C4-2B (cell line): ENCODE data around the gene SIRPB2.

Source experiments
- H3K27ac ChIP-seq: fragments of 450-650 bp; 2 replicates; pipeline ENCODE4 v1.5.1; 2017
- ZFX ChIP-seq: fragments of 450-650 bp; IDR thresholded peaks from 2 replicates; pipeline ENCODE4 v1.6.1; 2017
- TF ChIP-seq, protein P1 (sequence below): fragments of 450-650 bp; conservative IDR thresholded peaks from 2 replicates; pipeline ENCODE4 v1.5.1; 2017; ENCODE audit warnings: mild to moderate bottlenecking

Gene SIRPB2

DNA sequence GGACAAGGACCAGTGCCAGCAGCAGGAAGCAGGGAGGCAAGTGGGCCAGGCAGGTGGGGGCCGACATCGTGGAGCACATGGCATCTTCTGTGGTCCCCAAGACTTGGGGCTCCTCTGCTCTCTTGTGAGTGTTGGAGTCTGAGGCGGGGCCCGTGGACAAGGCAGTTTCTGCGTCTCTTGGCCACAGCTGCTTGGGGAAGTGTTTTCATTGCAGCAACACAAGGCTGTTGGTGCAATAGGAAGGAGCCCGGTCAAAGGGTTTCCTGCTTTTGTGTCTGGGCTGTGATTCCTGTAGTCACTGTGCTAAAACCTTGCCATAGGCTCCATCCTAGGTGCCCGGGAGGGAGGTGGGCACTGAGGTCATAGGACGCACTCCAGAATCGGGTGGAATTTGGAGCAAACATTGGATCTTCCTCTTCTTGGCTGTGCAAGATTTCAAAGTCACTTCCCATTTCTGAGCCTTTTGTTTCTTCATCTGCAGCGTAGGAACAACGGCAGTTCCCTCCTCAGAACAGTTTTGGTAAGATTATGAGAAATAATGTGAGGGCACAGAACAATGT is at the start of gene SIRPB2:
Gene SIRPB2, minus strand, starts transcription at position 140 of the 560 bp plus-strand sequence. Its CDS starts 61 bp downstream, at position 79.
- TF ChIP-seq ZFX = no peak
- TF ChIP-seq, protein P1, sequence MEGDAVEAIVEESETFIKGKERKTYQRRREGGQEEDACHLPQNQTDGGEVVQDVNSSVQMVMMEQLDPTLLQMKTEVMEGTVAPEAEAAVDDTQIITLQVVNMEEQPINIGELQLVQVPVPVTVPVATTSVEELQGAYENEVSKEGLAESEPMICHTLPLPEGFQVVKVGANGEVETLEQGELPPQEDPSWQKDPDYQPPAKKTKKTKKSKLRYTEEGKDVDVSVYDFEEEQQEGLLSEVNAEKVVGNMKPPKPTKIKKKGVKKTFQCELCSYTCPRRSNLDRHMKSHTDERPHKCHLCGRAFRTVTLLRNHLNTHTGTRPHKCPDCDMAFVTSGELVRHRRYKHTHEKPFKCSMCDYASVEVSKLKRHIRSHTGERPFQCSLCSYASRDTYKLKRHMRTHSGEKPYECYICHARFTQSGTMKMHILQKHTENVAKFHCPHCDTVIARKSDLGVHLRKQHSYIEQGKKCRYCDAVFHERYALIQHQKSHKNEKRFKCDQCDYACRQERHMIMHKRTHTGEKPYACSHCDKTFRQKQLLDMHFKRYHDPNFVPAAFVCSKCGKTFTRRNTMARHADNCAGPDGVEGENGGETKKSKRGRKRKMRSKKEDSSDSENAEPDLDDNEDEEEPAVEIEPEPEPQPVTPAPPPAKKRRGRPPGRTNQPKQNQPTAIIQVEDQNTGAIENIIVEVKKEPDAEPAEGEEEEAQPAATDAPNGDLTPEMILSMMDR = no peak
- no peak within 1 kb of the TSS for H3K27ac ChIP-seq

DNA sequence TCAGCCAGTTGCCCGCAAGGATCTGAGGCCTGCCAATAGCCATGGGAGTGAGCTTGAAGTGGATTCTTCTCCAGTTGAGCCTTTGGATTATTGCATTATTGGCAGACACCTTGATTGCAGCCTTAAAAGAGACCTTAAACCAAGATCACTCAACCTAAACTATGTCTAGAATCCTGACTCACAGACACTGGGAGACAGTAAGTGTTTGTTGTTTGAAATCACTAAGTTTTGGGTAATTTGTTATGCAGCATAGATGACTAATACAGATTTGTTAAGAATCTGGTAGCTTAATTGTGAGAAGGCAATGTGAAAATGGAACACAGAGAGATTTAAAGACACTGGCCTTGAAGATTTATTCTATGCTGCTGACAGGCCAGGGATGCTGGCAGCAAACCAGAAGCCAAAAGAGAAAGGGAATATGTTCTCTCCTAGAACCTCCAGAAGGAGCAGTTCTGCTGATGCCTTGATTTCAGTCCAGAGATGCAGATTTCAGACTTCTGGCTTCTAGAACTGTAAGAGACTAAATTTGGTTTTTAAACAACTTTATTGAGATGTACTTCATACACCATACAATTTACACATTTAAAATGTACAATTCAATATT is 48.7 kb upstream of the SIRPB2 start:
- TF ChIP-seq ZFX = no peak
- TF ChIP-seq, protein P1 = no peak
- no peak overlapping the region for H3K27ac ChIP-seq

DNA sequence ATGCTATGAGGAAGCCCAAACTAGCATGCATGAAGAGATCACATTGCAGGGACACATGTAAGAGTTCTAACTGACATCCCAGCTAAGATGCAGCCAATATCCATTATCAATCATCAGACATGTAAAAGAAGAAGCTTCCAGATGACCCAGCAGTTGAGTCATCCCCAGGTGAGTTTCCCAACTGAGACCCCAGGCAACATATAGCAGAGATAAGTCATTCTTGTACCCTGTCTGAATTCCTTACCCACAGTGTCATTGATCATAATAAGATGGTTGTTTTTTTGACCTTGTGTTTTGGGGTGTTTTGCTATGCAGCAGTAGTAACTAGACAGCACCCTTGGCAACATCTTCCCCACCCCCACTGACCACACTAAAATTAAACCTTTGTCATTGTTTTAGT is 47.4 kb upstream of the SIRPB2 start:
- TF ChIP-seq, protein P1 = no peak
- no peak for TF ChIP-seq ZFX
- H3K27ac ChIP-seq = no peak overlapping the region

DNA sequence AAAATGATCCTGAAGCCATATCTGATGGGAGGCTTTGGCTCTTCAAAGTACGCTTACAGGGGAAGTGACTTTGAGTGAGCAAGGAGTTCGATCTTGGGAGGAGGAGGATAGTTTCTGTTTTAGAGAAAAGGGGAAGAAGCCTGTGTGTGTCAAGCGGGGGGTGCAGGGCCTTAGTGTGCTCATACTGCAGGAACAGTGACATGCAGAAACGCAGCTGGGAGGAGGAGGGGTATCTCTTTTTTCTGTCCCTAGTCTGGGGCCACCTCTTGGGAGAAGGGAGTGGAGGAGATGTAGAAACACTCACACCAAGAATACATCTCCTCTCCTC is 46.5 kb upstream of the SIRPB2 start:
- TF ChIP-seq ZFX = no peak
- TF ChIP-seq, protein P1 = no peak
- no peak overlapping the region for H3K27ac ChIP-seq

DNA sequence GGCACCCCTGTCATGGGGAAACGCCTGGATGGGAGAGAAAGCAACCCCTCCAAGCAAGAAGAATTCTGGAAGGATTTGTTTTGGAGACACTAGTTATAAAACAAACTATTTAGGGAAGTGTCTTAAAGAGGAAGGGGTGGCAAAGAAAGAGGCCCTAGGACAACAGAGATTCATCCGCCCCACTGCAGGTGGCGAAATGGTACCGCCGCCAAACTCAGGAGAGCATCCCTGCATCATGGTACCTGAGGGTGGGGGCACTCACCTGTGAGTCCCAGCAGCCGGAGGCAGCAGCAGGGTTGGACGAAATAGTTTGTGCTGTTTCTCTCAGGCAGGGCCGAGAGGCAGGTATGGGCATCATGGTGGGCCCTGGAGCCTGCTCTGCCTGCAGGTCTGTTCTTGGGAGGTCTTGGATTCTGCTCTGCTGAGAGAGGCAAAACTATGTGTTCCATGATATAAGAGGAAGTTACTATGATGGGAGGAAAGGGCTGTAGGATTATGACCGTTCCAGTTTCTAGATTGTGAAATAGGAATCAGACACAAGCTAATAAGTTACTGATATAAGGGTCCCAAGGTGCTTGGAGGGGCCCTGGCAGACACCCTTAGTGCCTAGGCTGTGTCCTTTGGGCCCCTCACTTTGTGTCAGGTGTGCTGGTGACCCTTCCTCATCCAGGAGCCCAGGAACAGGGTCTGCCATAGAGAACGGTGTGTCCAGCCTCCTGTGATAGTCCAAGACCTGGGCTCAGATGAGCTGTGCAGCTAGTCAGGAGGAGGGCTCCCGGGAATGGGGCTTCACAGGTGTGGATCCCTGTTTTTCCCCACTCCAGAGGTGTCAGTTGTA is 45.9 kb upstream of the SIRPB2 start:
- no peak for TF ChIP-seq ZFX
- TF ChIP-seq, protein P1 = no peak

DNA sequence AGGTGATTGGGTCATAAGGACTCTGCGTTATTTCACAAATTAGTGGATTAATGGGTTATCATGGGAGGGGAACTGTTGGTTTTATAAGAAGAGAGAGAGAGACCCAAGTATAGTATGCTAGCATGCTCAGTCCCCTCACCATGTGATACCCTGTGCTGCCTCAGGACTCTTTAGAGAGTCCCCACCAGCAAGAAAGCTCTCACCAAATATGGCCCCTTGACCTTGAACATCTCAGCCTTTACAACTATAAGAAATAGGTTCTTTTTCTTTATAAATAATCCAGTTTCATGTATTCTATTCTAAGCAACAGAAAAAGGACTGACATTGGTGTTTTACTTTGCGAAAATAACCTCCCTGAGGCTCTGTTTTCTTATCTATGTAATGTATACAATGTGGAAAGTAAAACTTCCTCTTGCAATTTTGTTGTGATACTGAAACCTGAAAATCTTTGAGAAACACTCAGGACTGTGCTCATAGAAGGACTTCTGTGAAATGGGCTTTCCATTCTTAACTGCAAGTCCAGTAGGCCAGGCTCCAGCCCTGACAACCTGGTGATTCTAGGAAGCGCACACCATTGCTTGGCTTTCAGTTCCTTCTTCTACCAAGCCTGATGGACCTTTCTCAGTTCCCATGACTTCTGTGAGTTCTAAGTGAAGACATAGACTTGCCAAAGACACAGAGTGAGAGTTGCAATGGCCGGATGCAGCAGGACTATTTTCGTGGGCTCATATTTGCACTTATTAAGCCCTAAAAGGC is 44.4 kb upstream of the SIRPB2 start:
- TF ChIP-seq ZFX = no peak
- TF ChIP-seq, protein P1 = no peak
- H3K27ac ChIP-seq = no peak overlapping the region

More for the DNA sequence above, 45.9 kb upstream of the SIRPB2 start:
- no peak overlapping the region for H3K27ac ChIP-seq

DNA sequence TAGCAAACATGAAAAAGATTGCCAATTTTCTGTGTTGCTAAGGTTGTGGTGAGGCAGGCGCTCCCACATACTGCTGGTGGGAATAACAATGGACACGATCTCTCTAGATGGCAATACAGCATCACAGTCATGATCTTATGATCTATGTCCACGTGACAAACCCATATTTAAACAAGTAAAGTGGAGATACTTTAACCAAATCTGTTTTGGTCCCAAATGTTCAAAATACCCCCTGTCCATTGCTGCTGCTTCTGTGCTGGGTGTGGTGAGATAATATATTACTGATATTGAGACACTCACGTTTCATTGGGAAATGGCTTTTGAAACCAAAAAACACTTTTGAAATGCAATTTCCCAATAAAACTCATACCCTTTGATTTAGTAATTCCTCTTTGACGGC is 43.3 kb upstream of the SIRPB2 start:
- TF ChIP-seq ZFX = no peak
- TF ChIP-seq, protein P1 = no peak
- H3K27ac ChIP-seq = no peak overlapping the region
